ENCODE results near the gene MINDY4.
A peak's percentile ranks its signal among the peaks of the same experiment; 100 is the strongest.

MINDY4 gene

GRCh38 chr7:30905078-30906012 is 134.1 kb downstream of the MINDY4 start:
- DNase-seq (ENCODE audit: low read depth): no peak
- H3K4me3 ChIP-seq (ENCODE audit: low read length): no peak overlapping the region
- TF ChIP-seq CTCF (conservative IDR thresholded peaks at IDR 0.05; ENCODE audit: low read depth, low read length): no peak

- no peak overlapping the region for H3K4me3 ChIP-seq (ENCODE audit: low read length)
- DNase-seq (ENCODE audit: low read depth): no peak
- no peak for TF ChIP-seq CTCF (conservative IDR thresholded peaks at IDR 0.05; ENCODE audit: low read depth, low read length)
Measured at GRCh38 chr7:30906014-30906413, 134.8 kb downstream of the MINDY4 start.

GRCh38 chr7:30906515-30907240 is 135.5 kb downstream of the MINDY4 start:
- no peak overlapping the region for H3K4me3 ChIP-seq (ENCODE audit: low read length)
- no peak for DNase-seq (ENCODE audit: low read depth)
- no peak for TF ChIP-seq CTCF (conservative IDR thresholded peaks at IDR 0.05; ENCODE audit: low read depth, low read length)

GRCh38 chr7:30907527-30908267 is 136.5 kb downstream of the MINDY4 start:
- DNase-seq (ENCODE audit: low read depth): no peak
- TF ChIP-seq CTCF (conservative IDR thresholded peaks at IDR 0.05; ENCODE audit: low read depth, low read length): no peak

GRCh38 chr7:30908681-30909080 is 137.5 kb downstream of the MINDY4 start:
- no peak for DNase-seq (ENCODE audit: low read depth)
- H3K4me3 ChIP-seq (ENCODE audit: low read length): no peak overlapping the region
- peak; percentile 49 for TF ChIP-seq CTCF (conservative IDR thresholded peaks at IDR 0.05; ENCODE audit: low read depth, low read length)

More at GRCh38 chr7:30907527-30908267, 136.5 kb downstream of the MINDY4 start:
- H3K4me3 ChIP-seq (ENCODE audit: low read length): no peak overlapping the region

GRCh38 chr7:30909431-30909830 is 138.2 kb downstream of the MINDY4 start:
- no peak for TF ChIP-seq CTCF (conservative IDR thresholded peaks at IDR 0.05; ENCODE audit: low read depth, low read length)
- H3K4me3 ChIP-seq (ENCODE audit: low read length): no peak overlapping the region
- DNase-seq (ENCODE audit: low read depth): no peak
